C4-2B (cell line): Measurements from ENCODE around the gene SNRK.

Source experiments
- CTCF ChIP-seq: fragments of 450-650 bp; conservative IDR thresholded peaks from 2 replicates; pipeline ENCODE4 v1.5.1; 2017; ENCODE audit warnings: mild to moderate bottlenecking
- ZFX ChIP-seq: fragments of 450-650 bp; IDR thresholded peaks from 2 replicates; pipeline ENCODE4 v1.6.1; 2017

GRCh38 chr3:43319794-43320193, 33.5 kb downstream of the SNRK start:
- no peak for TF ChIP-seq CTCF
- no peak for TF ChIP-seq ZFX
